HL-60/S4 treated with phorbol 12-myristate 13-acetate at 8.2 ng/mL for 4 days and 3 days (cell line): ENCODE data around the gene ANKFY1.

Experiments used
- in situ Hi-C: fragments of 300-500 bp; cut with MboI; formaldehyde crosslinking; loops from 2 replicates; pipeline ENCODE4 v1.15.0; 2022; ENCODE audit warnings: low sequenced_read_pairs

The ANKFY1 gene, protein sequence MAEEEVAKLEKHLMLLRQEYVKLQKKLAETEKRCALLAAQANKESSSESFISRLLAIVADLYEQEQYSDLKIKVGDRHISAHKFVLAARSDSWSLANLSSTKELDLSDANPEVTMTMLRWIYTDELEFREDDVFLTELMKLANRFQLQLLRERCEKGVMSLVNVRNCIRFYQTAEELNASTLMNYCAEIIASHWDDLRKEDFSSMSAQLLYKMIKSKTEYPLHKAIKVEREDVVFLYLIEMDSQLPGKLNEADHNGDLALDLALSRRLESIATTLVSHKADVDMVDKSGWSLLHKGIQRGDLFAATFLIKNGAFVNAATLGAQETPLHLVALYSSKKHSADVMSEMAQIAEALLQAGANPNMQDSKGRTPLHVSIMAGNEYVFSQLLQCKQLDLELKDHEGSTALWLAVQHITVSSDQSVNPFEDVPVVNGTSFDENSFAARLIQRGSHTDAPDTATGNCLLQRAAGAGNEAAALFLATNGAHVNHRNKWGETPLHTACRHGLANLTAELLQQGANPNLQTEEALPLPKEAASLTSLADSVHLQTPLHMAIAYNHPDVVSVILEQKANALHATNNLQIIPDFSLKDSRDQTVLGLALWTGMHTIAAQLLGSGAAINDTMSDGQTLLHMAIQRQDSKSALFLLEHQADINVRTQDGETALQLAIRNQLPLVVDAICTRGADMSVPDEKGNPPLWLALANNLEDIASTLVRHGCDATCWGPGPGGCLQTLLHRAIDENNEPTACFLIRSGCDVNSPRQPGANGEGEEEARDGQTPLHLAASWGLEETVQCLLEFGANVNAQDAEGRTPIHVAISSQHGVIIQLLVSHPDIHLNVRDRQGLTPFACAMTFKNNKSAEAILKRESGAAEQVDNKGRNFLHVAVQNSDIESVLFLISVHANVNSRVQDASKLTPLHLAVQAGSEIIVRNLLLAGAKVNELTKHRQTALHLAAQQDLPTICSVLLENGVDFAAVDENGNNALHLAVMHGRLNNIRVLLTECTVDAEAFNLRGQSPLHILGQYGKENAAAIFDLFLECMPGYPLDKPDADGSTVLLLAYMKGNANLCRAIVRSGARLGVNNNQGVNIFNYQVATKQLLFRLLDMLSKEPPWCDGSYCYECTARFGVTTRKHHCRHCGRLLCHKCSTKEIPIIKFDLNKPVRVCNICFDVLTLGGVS

GRCh38 chr17:4263282-4264215, at the start of gene ANKFY1:
Gene ANKFY1, minus strand, starts transcription at chr17:4263979. Its CDS starts 38 bp downstream, at chr17:4263941.
- in situ Hi-C loops, result no loop called here

DNA sequence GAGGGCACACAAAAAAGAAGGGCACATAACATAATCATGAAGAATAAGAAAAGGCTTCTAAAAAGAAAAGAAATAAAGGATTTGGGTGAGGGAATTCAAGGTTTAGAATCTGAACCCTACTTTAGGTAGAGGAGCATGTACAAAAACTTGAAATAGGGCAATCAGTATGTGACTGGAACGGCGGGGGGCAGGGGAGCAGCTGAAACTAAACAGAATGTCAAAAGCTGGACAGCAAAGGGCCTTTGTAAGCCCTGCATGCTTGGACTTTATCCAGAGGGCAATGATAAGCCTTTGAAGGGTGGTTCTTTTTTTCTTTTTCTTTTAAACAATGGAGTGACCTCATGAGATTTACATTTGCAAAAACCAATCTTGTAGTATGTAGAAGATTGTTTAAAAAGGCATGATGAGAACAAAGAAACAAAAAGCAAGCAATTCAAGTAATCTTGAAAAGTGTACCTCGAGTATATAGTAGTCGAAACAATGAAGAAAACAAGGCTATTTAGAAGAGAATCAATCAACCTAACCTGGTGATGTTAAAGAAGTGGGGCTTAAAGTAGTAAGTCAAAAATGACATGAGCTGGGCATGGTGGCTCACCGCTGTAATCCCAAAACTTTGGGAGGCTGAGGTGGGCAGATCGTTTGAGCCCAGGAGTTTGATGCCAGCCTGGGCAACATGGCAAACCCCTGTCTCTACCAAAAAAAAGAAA, 46.7 kb upstream of the ANKFY1 start:
- in situ Hi-C loops, result no loop called here

DNA sequence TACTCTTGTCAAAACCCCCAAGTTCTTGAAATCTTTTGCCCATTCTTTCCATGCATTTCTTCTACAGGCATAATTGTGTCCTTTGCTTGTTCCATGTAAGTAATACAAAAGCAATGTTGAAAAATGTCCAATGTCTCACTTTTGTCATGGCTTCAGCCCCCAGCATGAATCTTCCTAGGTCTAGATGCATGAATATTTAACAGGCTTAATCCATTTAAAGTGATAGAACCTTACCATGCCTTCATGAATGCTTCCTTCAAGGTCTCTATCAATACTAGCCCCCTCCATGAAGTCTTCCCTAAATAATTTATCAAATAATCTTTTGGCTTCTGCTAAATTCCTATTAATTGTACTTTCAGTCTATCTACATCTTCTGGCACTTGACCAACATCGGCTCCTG, 46.1 kb upstream of the ANKFY1 start:
- in situ Hi-C loops, result no loop called here

GRCh38 chr17:4307179-4307930, 43.6 kb upstream of the ANKFY1 start:
- in situ Hi-C loops, result no loop called here

DNA sequence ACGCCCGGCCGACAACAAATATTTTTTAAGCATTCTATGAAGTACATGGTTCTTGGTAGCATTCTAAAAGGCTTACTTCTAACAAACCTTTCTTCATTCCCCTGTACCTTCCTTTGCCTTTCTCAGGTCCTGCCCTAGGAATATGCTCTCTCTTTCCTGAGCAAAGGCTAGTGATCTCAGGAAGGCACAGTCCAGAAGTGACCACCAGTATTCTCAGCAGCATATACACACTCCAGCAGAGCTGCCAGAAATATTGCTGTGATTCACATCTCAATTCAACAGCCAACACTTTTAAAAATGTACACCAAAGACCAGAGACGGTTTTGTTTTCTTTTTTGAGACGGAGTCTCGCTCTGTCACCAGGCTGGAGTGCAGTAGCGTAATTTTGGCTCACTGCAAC, 41.4 kb upstream of the ANKFY1 start:
- in situ Hi-C loops, result no loop called here

DNA sequence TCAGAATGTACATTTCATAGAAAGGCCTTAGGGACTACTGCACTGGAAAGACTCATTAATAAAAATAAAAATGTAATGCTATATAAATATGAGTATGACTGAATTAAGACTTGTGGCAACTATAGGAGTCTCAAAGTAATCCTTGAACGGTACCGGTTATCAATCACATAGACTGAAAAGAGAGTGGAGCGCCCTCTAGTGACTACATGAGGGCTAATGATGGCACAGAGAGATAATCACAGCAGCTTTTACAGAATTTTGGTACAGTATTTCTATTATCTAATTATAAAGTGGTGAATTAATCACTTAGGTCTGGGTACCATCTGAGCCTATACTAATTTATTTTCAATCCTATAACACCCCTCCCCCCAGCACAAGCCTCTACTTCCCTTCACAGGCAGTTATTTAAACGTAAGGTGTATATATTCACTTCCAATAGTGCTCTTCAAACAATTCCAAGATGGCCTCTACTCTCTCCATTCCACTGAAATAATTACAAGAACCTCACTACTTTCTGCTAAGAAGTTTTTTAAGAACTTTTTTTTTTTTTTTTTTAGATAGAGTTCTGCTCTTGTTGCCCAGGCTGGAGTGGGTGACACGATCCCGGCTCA, 40.7 kb upstream of the ANKFY1 start:
- in situ Hi-C loops, result no loop called here

GRCh38 chr17:4301066-4301465, 37.3 kb upstream of the ANKFY1 start:
- in situ Hi-C loops, result no loop called here

DNA sequence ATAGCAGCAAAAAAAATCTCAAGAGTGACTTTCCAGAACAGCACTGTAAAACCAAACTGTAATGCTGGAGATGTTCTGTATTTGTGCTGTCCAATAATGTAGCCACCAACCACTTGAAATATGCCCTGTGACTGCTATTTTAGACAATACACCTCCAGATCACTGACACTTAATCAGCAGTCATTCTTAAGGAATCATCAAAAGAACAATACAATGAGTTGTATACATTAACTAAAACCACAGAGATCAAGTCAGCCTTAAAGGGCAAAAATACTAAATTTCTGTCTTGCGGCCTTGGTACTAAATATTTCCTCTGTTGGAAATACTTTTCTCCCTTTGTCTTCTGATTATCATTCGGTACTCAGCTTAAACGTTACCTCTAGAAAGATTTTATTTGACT, 33.6 kb upstream of the ANKFY1 start:
- in situ Hi-C loops, result no loop called here

DNA sequence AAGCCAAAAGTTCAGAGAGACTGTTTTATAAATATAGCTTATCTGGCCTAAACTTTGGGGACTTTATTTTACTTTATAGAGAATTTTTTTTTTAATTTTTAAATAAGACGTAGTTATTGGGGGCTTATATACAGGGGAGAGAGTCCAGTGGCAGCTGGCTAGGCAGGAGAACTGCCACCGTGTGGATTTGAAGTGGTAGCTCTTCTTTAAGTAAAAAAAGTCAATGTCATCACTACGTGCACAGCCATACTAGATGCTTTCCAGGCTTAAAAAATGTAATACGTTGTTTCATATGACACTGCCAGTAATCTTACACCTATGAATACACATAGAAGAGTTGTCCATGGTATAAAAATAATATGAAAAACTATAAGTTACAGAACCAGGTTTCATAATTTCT, 31.9 kb upstream of the ANKFY1 start:
- in situ Hi-C loops, result no loop called here

- in situ Hi-C loops, result no loop called here
These were observed 29.8 kb upstream of the ANKFY1 start for GRCh38 chr17:4293572-4293971.

DNA sequence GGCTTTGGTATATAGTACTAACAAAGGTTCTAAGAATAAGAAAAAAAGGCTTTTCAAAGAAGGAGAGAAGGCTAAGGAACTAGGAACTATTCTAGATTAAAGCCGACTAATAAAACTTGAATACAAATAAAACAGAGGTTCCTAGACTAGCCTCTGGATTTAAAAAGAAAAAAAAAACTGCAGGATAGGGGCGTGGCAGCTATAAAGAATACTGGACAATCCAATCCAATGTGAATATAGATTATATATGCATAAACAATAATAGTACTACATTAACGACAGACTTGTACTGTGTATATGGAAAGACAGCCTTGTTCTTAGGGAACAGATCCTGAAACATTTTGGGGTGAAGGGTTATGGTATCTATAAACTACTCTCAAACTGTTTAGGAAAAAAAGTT, 23.9 kb upstream of the ANKFY1 start:
- in situ Hi-C loops, result no loop called here

DNA sequence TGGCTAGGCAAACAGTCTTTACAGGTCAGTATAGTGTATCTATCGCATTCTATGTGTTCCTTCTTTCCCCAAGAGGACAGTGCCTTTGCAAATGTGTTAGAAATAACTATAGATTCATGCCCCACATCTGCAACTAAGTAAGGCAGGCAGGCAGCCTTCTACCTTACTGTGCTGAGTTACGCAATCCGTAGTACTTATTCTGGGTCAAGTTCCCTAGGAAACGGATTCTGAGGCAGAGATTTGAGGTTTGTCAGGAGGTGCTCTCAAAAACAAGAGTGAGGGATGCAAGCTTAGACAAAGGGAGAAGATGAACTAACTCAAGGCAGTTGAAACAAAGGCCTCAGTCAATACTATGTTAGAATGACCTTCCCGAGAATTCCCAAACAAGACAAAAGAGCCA, 12.7 kb upstream of the ANKFY1 start:
- in situ Hi-C loops, result no loop called here

GRCh38 chr17:4272972-4273368, 9.2 kb upstream of the ANKFY1 start:
- in situ Hi-C loops, result no loop called here

GRCh38 chr17:4272213-4272971, 8.6 kb upstream of the ANKFY1 start:
- in situ Hi-C loops, result no loop called here

- in situ Hi-C loops, result no loop called here
These were observed 7.0 kb upstream of the ANKFY1 start for GRCh38 chr17:4270736-4271135.

GRCh38 chr17:4269915-4270314, 6.1 kb upstream of the ANKFY1 start:
- in situ Hi-C loops, result no loop called here

DNA sequence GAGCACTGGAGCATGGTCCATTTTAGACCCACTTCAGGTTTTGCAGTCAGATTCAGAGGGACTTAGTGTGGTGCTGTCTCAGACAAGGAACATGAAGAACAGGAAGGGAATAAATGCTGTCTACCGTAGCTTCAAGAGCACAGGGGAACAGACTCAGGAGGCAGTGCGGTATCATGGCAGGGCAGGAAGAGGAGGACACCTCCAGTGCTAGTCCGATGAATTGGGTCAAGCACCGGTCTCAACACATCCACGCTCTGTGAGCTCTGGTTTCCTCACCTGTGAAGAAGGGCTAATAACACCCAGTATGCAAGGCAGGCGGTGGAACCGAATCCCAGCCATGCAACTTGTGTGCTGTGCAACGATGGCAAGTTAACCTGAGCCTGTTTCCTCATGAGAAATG, 3.6 kb upstream of the ANKFY1 start:
- in situ Hi-C loops, result no loop called here

DNA sequence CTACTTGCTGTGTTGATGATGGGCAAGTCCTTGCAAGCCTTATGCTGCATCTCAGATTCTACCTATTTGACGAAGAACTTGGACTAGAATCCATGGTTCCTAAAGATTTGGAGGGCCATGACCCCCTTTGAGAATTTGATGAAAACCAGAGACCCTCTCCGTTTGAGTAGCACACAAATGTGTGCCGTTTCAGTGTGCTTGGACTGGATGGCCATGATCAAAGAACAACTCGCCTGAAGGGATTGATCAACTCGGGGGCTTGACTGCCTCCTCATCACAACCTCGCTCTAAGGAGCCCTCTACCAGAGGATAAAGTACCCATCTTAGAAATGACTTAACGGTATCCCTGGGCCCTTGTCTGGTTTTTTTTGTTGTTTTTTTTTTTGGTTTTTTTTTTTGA, 2.8 kb upstream of the ANKFY1 start:
- in situ Hi-C loops, result no loop called here
